ENCODE data around the gene UBA7. TPM values are rescaled to one million over a fixed set of nuclear protein-coding genes. Genes with fewer than 3 reads are reported as not detected.
"Not testable (repeated sequence)": the region's sequence is repeated elsewhere in the genome, so short reads cannot be mapped to it uniquely, and the experiment has no call there.

The UBA7 gene
- total and polyA plus RNA-seq, 4 experiments from 2014 or later, result 39.8 to 299 (median 157) TPM

DNA sequence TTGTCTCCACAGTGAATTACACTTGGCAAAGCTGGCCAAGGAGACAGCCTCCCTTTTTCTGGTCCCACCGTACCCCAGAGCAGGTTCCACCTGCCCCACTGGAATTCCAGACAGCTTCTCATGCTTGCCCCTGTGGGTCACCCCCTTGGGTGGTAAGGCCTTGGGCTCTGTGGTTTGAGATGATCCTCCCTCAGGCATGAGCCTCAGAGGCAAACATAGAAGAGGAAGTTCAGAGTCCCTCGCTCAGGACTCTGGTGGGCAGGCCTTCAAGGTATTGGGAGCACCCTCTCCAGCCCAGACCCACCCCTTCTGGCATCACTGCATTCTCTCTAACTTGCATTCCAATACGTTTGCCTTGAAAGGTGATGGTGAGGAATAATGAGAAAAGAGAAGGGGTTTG, 17.6 kb upstream of the UBA7 start:
- no peak for DNase-seq
- H3K4me3 ChIP-seq (ENCODE audit: low read length in 2 of 2), result no peak overlapping the region
- H3K27me3 Mint-ChIP-seq, result no peaks in the 10 kb centered on the region
- ChIA-PET POLR2A (ENCODE audit: partially characterized antibody) (interaction anchor here (1.1 kb wide), 1 partner anchor 45 kb away, joined by 4 read pairs; the partner anchor contains the start of gene IP6K1), CTCF (ENCODE audit: partially characterized antibody) (interaction anchor here (0.9 to 15.0 kb wide), 2 partner anchors 10 to 29 kb away, joined by 3 to 310 read pairs; partner anchors contain the start of genes CDHR4 and INKA1)
- H3K27ac ChIP-seq (ENCODE audit: low read depth, low read length), result no peak overlapping the region
- no peaks in the 10 kb centered on the region for H3K4me1 Mint-ChIP-seq
- intact Hi-C loops (cut with micrococcal nuclease), result no loop called here
- no peaks in the 10 kb centered on the region for H3K36me3 ChIP-seq (ENCODE audit: insufficient read depth, low read length)
- H3K4me3 Mint-ChIP-seq, result no peak overlapping the region
- no peaks in the 10 kb centered on the region for H3K4me1 ChIP-seq (ENCODE audit: insufficient read depth, low read length)
- no peak overlapping the region for H3K27ac Mint-ChIP-seq
- H3K9me3 ChIP-seq (ENCODE audit: control insufficient read depth in 1 of 2, low read length in 2 of 2), result no peaks in the 10 kb centered on the region
- peaks cover 0 to 2% (median 0%) of the 10 kb centered on the region in 8 donors for H3K9me3 Mint-ChIP-seq
- H3K27me3 ChIP-seq (ENCODE audit: insufficient read depth, low read length), result no peaks in the 10 kb centered on the region
- peaks cover 0 to 2% of the 10 kb centered on the region in 2 donors for H3K36me3 Mint-ChIP-seq

- ChIA-PET POLR2A (ENCODE audit: partially characterized antibody) (interaction anchor here (1.3 to 1.4 kb wide), 2 partner anchors 12 to 21 kb away, joined by 3 read pairs; partner anchors contain the start of gene UBA7), CTCF (ENCODE audit: partially characterized antibody) (interaction anchor here (0.9 to 2.5 kb wide), 4 partner anchors 12 to 23 kb away, joined by 3 to 7 read pairs (median 4); partner anchors contain the start of gene INKA1)
- Histone ChIP-seq H3K9me3 (ENCODE audit: control insufficient read depth in 1 of 2, low read length in 2 of 2) (no peaks in the 10 kb centered on the region), H3K4me1 (ENCODE audit: insufficient read depth, low read length) (no peaks in the 10 kb centered on the region), H3K4me3 (ENCODE audit: low read length in 2 of 2) (no peak overlapping the region), H3K27ac (ENCODE audit: low read depth, low read length) (no peak overlapping the region), H3K27me3 (ENCODE audit: insufficient read depth, low read length) (no peaks in the 10 kb centered on the region), H3K36me3 (ENCODE audit: insufficient read depth, low read length) (no peaks in the 10 kb centered on the region)
- H3K27me3 Mint-ChIP-seq, result no peaks in the 10 kb centered on the region
- intact Hi-C loops (cut with micrococcal nuclease), result no loop called here
- H3K4me3 Mint-ChIP-seq, result no peak overlapping the region
- peaks cover 0 to 2% of the 10 kb centered on the region in 2 donors for H3K36me3 Mint-ChIP-seq
- H3K9me3 Mint-ChIP-seq, result peaks cover 0 to 2% (median 0%) of the 10 kb centered on the region in 8 donors
- no peaks in the 10 kb centered on the region for H3K4me1 Mint-ChIP-seq
- H3K27ac Mint-ChIP-seq, result no peak overlapping the region
- no peak for DNase-seq
These were observed 12.3 kb upstream of the UBA7 start for GRCh38 chr3:49826016-49826415.

GRCh38 chr3:49823131-49823530, 9.4 kb upstream of the UBA7 start:
- peak overlapping the region in 1 of 7 donors; percentile 63 for H3K27ac Mint-ChIP-seq
- H3K4me3 Mint-ChIP-seq; DNase-seq; CTCF ChIA-PET (ENCODE audit: partially characterized antibody); H3K27ac ChIP-seq (ENCODE audit: low read depth, low read length); H3K36me3 Mint-ChIP-seq; intact Hi-C loops (cut with micrococcal nuclease); H3K4me1 Mint-ChIP-seq; H3K27me3 ChIP-seq (ENCODE audit: insufficient read depth, low read length); H3K9me3 Mint-ChIP-seq; H3K9me3 ChIP-seq (ENCODE audit: control insufficient read depth in 1 of 2, low read length in 2 of 2); H3K4me3 ChIP-seq (ENCODE audit: low read length in 2 of 2); H3K4me1 ChIP-seq (ENCODE audit: insufficient read depth, low read length); H3K27me3 Mint-ChIP-seq; H3K36me3 ChIP-seq (ENCODE audit: insufficient read depth, low read length): not testable (repeated sequence)
- POLR2A ChIA-PET (ENCODE audit: partially characterized antibody), result interaction anchor here (1.5 kb wide), 1 partner anchor 10 kb away, joined by 4 read pairs; the partner anchor contains the start of gene UBA7

GRCh38 chr3:49812916-49813496, 747 bp downstream of the UBA7 start:
- no peak for DNase-seq
- Histone ChIP-seq H3K4me1 (ENCODE audit: insufficient read depth, low read length) (peaks cover 32% of the 10 kb centered on the region), H3K36me3 (ENCODE audit: insufficient read depth, low read length) (peaks cover 39% of the 10 kb centered on the region), H3K4me3 (ENCODE audit: low read length in 2 of 2) (peak overlapping the region; percentile 60 to 82), H3K27ac (ENCODE audit: low read depth, low read length) (peak overlapping the region; percentile 79), H3K27me3 (ENCODE audit: insufficient read depth, low read length) (no peaks in the 10 kb centered on the region), H3K9me3 (ENCODE audit: control insufficient read depth in 1 of 2, low read length in 2 of 2) (no peaks in the 10 kb centered on the region)
- CTCF ChIA-PET (ENCODE audit: partially characterized antibody), result interaction anchor here (0.5 to 6.2 kb wide), 9 partner anchors 8 to 1990 kb away, joined by 3 to 47 read pairs (median 4); partner anchors contain the start of genes CDHR4 and INKA1
- Mint-ChIP-seq H3K9me3 (no peaks in the 10 kb centered on the region), H3K36me3 (peaks cover 20 to 49% of the 10 kb centered on the region in 2 donors), H3K27me3 (no peaks in the 10 kb centered on the region), H3K4me3 (peak overlapping the region; percentile 94 to 99 (median 97)), H3K27ac (peak overlapping the region; percentile 93 to 98 (median 96)), H3K4me1 (peaks cover 14 to 51% (median 30%) of the 10 kb centered on the region in 4 donors)
- intact Hi-C loops (cut with micrococcal nuclease), result loop anchor here (1.0 kb wide), 1 partner anchor 10 kb away; the partner anchor contains the start of gene INKA1
- POLR2A ChIA-PET (ENCODE audit: partially characterized antibody), result interaction anchor here (0.7 to 5.0 kb wide), 12 partner anchors 9 to 792 kb away, joined by 3 to 87 read pairs (median 4); partner anchors contain the start of genes INKA1, IP6K1, NDUFAF3 and RBM5

DNA sequence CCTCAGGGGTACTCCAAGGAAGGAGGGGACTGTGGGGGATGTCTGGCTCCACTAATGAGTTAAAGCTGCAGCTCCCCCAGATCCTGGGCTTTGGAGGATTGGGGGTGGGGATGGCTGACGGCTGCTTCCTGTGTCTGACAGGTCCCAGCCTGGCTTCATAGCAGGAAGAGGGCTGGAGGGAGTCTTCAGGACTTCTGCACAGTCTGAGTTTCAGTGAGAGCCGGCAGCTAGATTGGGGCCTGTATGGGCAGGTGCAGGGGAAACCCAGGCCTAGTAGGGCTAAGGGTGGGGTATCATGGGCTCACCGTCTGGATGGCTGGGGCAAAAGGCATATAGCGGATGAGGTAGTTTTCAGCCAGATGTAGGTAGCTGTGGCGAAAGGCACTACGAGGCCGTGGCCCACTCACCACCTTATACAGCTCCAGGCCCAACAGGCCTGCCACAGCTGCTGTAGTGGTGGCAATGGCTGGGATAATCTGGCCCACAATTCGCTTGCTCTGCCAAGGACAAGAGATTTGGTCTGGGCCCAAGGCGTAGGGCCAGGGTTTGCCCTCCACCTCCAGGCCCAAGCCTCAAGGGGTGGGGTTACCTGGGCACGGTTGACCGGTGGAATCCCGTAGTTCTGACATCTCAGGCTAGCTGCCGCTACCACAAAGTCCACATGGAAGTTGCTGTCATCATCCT, 6.2 kb downstream of the UBA7 start:
- H3K9me3 Mint-ChIP-seq, result no peaks in the 10 kb centered on the region
- H3K27ac Mint-ChIP-seq, result peak overlapping the region in 5 of 7 donors; percentile 15 to 75 (median 63)
- peaks cover 22 to 46% of the 10 kb centered on the region in 2 donors for H3K36me3 Mint-ChIP-seq
- H3K27ac ChIP-seq (ENCODE audit: low read depth, low read length), result no peak overlapping the region
- CTCF ChIA-PET (ENCODE audit: partially characterized antibody), result interaction anchor here (14.9 kb wide), 1 partner anchor 31 kb away, joined by 310 read pairs; no protein-coding TSS in a partner anchor
- H3K9me3 ChIP-seq (ENCODE audit: control insufficient read depth in 1 of 2, low read length in 2 of 2), result no peaks in the 10 kb centered on the region
- no peaks in the 10 kb centered on the region for H3K27me3 ChIP-seq (ENCODE audit: insufficient read depth, low read length)
- no peak overlapping the region for H3K4me3 ChIP-seq (ENCODE audit: low read length in 2 of 2)
- no peak for DNase-seq
- peaks cover 0 to 2% of the 10 kb centered on the region in 2 donors for H3K27me3 Mint-ChIP-seq
- H3K36me3 ChIP-seq (ENCODE audit: insufficient read depth, low read length), result peaks cover 39% of the 10 kb centered on the region
- peak overlapping the region in 2 of 8 donors; percentile 36 to 39 for H3K4me3 Mint-ChIP-seq
- intact Hi-C loops (cut with micrococcal nuclease), result no loop called here
- peaks cover 45% of the 10 kb centered on the region for H3K4me1 ChIP-seq (ENCODE audit: insufficient read depth, low read length)
- peaks cover 19 to 74% (median 43%) of the 10 kb centered on the region in 4 donors for H3K4me1 Mint-ChIP-seq
- POLR2A ChIA-PET (ENCODE audit: partially characterized antibody), result interaction anchor here (1.8 to 8.8 kb wide), 2 partner anchors 20 to 31 kb away, joined by 4 to 121 read pairs; no protein-coding TSS in a partner anchor

GRCh38 chr3:49806850-49807249, 6.9 kb downstream of the UBA7 start:
- no peak for DNase-seq
- peak overlapping the region in 4 of 7 donors; percentile 55 to 74 (median 64) for H3K27ac Mint-ChIP-seq
- no peaks in the 10 kb centered on the region for H3K9me3 Mint-ChIP-seq
- peaks cover 0 to 4% of the 10 kb centered on the region in 2 donors for H3K27me3 Mint-ChIP-seq
- H3K4me1 Mint-ChIP-seq, result peaks cover 18 to 70% (median 42%) of the 10 kb centered on the region in 4 donors
- intact Hi-C loops (cut with micrococcal nuclease), result no loop called here
- no peaks in the 10 kb centered on the region for H3K9me3 ChIP-seq (ENCODE audit: control insufficient read depth in 1 of 2, low read length in 2 of 2)
- H3K36me3 Mint-ChIP-seq, result peaks cover 17 to 45% of the 10 kb centered on the region in 2 donors
- H3K4me3 ChIP-seq (ENCODE audit: low read length in 2 of 2), result no peak overlapping the region
- H3K4me1 ChIP-seq (ENCODE audit: insufficient read depth, low read length), result peaks cover 38% of the 10 kb centered on the region
- H3K4me3 Mint-ChIP-seq, result peak overlapping the region in 2 of 8 donors; percentile 10 to 27
- H3K27me3 ChIP-seq (ENCODE audit: insufficient read depth, low read length), result no peaks in the 10 kb centered on the region
- ChIA-PET CTCF (ENCODE audit: partially characterized antibody) (interaction anchor here (14.9 kb wide), 1 partner anchor 32 kb away, joined by 310 read pairs; no protein-coding TSS in a partner anchor), POLR2A (ENCODE audit: partially characterized antibody) (interaction anchor here (0.8 to 8.8 kb wide), 2 partner anchors 32 to 87 kb away, joined by 3 to 121 read pairs; no protein-coding TSS in a partner anchor)
- H3K36me3 ChIP-seq (ENCODE audit: insufficient read depth, low read length), result peaks cover 33% of the 10 kb centered on the region
- no peak overlapping the region for H3K27ac ChIP-seq (ENCODE audit: low read depth, low read length)
